ENCODE measurements around the gene CADPS. TPM values are rescaled to one million over a fixed set of nuclear protein-coding genes. Genes with fewer than 3 reads are reported as not detected.

The CADPS gene
- polyA plus RNA-seq, 3 donors: not detected

GRCh38 chr3:62415312-62415801, 459.9 kb downstream of the CADPS start:
- H3K36me3 Mint-ChIP-seq: no peaks in the 10 kb centered on the region
- 75% methylated on average over 6 of the region's 9 CpGs for WGBS (ENCODE audit: insufficient coverage)
- no peak overlapping the region for H3K27ac Mint-ChIP-seq
- H3K79me2 ChIP-seq (ENCODE audit: insufficient read depth, low read length): no peaks in the 10 kb centered on the region
- H3K4me1 ChIP-seq (ENCODE audit: control insufficient read depth in 1 of 2, insufficient read depth in 2 of 2, low read length in 2 of 2): no peaks in the 10 kb centered on the region
- no peak overlapping the region for H3K9ac ChIP-seq (ENCODE audit: insufficient read depth, low read length, poor library complexity, severe bottlenecking)
- no peaks in the 10 kb centered on the region for H3K9me3 ChIP-seq (replicated peaks in 1 of 2; ENCODE audit: control insufficient read depth in 1 of 2, insufficient read depth in 1 of 2, low read length in 2 of 2)
- H3K4me3 ChIP-seq (replicated peaks in 1 of 3; ENCODE audit: low read depth in 2 of 3, low read length in 3 of 3): no peak overlapping the region
- no peak for DNase-seq
- H3K27ac ChIP-seq (ENCODE audit: low read depth in 1 of 2, low read length in 2 of 2): no peak overlapping the region
- peaks cover 0 to 9% (median 0%) of the 10 kb centered on the region in 7 donors for H3K9me3 Mint-ChIP-seq
- intact Hi-C loops (cut with micrococcal nuclease): no loop called here
- no peaks in the 10 kb centered on the region for H3K27me3 ChIP-seq (ENCODE audit: control insufficient read depth in 2 of 2, insufficient read depth in 2 of 2, low read length in 2 of 2)
- H3K36me3 ChIP-seq (replicated peaks in 1 of 2; ENCODE audit: control insufficient read depth in 1 of 2, insufficient read depth in 2 of 2, low read length in 2 of 2): no peaks in the 10 kb centered on the region
- peaks cover 0 to 5% (median 3%) of the 10 kb centered on the region in 3 donors for H3K27me3 Mint-ChIP-seq (ENCODE audit: low read depth in 3 of 3)
- TF ChIP-seq, protein P1, sequence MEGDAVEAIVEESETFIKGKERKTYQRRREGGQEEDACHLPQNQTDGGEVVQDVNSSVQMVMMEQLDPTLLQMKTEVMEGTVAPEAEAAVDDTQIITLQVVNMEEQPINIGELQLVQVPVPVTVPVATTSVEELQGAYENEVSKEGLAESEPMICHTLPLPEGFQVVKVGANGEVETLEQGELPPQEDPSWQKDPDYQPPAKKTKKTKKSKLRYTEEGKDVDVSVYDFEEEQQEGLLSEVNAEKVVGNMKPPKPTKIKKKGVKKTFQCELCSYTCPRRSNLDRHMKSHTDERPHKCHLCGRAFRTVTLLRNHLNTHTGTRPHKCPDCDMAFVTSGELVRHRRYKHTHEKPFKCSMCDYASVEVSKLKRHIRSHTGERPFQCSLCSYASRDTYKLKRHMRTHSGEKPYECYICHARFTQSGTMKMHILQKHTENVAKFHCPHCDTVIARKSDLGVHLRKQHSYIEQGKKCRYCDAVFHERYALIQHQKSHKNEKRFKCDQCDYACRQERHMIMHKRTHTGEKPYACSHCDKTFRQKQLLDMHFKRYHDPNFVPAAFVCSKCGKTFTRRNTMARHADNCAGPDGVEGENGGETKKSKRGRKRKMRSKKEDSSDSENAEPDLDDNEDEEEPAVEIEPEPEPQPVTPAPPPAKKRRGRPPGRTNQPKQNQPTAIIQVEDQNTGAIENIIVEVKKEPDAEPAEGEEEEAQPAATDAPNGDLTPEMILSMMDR (IDR thresholded peaks at IDR 0.05): no peak
- no peak overlapping the region for H2AFZ ChIP-seq (ENCODE audit: insufficient read depth, low read depth, low read length, poor library complexity, severe bottlenecking)
- no peaks in the 10 kb centered on the region for H4K20me1 ChIP-seq (ENCODE audit: insufficient read depth, low read length)
- no peak overlapping the region for H3K4me3 Mint-ChIP-seq
- H3K4me1 Mint-ChIP-seq: no peaks in the 10 kb centered on the region
- H3K4me2 ChIP-seq (replicated peaks; ENCODE audit: extremely low read depth, low read length, poor library complexity, severe bottlenecking): no peak overlapping the region

GRCh38 chr3:62414786-62415185, 460.4 kb downstream of the CADPS start:
- TF ChIP-seq, protein P1 (IDR thresholded peaks at IDR 0.05): no peak
- no peaks in the 10 kb centered on the region for H3K4me1 ChIP-seq (ENCODE audit: control insufficient read depth in 1 of 2, insufficient read depth in 2 of 2, low read length in 2 of 2)

More at GRCh38 chr3:62414786-62415185, 460.4 kb downstream of the CADPS start:
- Mint-ChIP-seq H3K36me3 (no peaks in the 10 kb centered on the region), H3K27ac (peak overlapping the region in 1 of 7 donors; percentile 22), H3K27me3 (ENCODE audit: low read depth in 3 of 3) (peaks cover 0 to 5% (median 3%) of the 10 kb centered on the region in 3 donors), H3K4me3 (no peak overlapping the region), H3K4me1 (no peaks in the 10 kb centered on the region), H3K9me3 (peaks cover 0 to 9% (median 0%) of the 10 kb centered on the region in 7 donors)
- no peaks in the 10 kb centered on the region for H3K9me3 ChIP-seq (replicated peaks in 1 of 2; ENCODE audit: control insufficient read depth in 1 of 2, insufficient read depth in 1 of 2, low read length in 2 of 2)
- no peak overlapping the region for H3K27ac ChIP-seq (ENCODE audit: low read depth in 1 of 2, low read length in 2 of 2)
- H2AFZ ChIP-seq (ENCODE audit: insufficient read depth, low read depth, low read length, poor library complexity, severe bottlenecking): no peak overlapping the region
- no peaks in the 10 kb centered on the region for H3K79me2 ChIP-seq (ENCODE audit: insufficient read depth, low read length)
- DNase-seq: no peak
- H3K4me2 ChIP-seq (replicated peaks; ENCODE audit: extremely low read depth, low read length, poor library complexity, severe bottlenecking): no peak overlapping the region
- intact Hi-C loops (cut with micrococcal nuclease): no loop called here
- no peak overlapping the region for H3K9ac ChIP-seq (ENCODE audit: insufficient read depth, low read length, poor library complexity, severe bottlenecking)
- H3K4me3 ChIP-seq (replicated peaks in 1 of 3; ENCODE audit: low read depth in 2 of 3, low read length in 3 of 3): no peak overlapping the region
- no peaks in the 10 kb centered on the region for H3K27me3 ChIP-seq (ENCODE audit: control insufficient read depth in 2 of 2, insufficient read depth in 2 of 2, low read length in 2 of 2)
- 90% methylated on average over 3 of the region's 11 CpGs for whole genome bisulfite sequencing (ENCODE audit: insufficient coverage)
- no peaks in the 10 kb centered on the region for H4K20me1 ChIP-seq (ENCODE audit: insufficient read depth, low read length)
- no peaks in the 10 kb centered on the region for H3K36me3 ChIP-seq (replicated peaks in 1 of 2; ENCODE audit: control insufficient read depth in 1 of 2, insufficient read depth in 2 of 2, low read length in 2 of 2)
